Skeletal muscle cell (primary cell): Measurements from ENCODE around the gene DDAH2.
"Not testable (repeated sequence)": the region's sequence is repeated elsewhere in the genome, so short reads cannot be mapped to it uniquely, and the experiment has no call there.

ENCODE experiments used
- DNase-seq: peaks from one replicate; pipeline ENCODE4 v3.0.0-alpha.2; 2010; ENCODE audit warnings: low read depth
- H3K4me3 ChIP-seq: 2 replicates; pipeline ENCODE4 v1.5.1; 2011; ENCODE audit warnings: low read depth, mild to moderate bottlenecking, control low read depth, low read length, moderate library complexity

DDAH2 gene

DNA sequence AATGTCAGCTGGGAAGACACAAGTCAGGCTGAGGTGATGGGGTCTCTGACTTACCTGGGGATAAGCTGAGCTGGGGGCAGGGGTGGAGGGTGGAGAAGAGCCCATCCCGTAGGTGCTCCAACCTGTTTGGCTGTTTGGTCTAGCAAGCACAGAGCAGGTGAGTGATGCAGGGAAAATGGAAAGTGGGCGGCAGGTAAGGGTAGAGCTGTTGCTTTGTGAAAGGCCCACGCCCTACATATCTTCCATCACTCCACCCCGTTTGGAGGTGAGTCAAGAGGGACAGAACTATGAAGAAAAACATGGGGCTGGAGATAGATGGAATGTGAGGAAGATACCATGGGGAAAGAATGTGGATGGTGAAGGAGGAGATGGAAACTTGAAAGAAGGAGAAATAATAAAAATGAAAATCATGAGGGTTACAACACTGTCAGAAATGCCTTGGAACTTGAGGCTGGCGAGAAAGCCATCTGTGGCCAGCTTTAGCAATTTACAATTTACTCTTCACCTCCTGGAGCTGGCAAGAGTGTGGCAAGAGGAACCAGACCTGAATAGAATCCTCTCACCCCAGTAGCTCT lies 8.8 kb downstream of the DDAH2 start:
- H3K4me3 ChIP-seq = no peak overlapping the region

DNA sequence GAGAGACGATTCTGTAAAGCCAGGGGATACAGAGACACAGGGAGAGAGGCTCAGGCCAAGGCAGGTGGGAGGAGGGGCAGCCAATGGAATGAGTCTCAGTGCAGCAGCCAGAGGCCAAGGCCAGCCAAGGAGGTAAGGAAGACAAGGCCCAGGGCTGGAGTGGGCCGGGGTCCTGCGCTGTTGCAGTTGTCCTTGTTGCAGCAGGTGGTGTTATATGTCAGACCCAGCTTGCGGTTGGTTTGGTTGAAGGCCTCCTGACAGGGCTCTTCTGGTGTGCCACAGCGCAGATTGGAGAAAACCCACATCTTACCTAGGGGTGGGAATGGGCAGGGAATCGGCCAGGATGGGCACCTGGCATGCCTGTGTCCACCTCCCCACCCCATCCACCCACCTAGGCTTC lies 10.1 kb downstream of the DDAH2 start:
- DNase-seq = no peak
- H3K4me3 ChIP-seq = no peak overlapping the region

More for the DNA sequence above, 8.8 kb downstream of the DDAH2 start:
- DNase-seq = no peak

DNA sequence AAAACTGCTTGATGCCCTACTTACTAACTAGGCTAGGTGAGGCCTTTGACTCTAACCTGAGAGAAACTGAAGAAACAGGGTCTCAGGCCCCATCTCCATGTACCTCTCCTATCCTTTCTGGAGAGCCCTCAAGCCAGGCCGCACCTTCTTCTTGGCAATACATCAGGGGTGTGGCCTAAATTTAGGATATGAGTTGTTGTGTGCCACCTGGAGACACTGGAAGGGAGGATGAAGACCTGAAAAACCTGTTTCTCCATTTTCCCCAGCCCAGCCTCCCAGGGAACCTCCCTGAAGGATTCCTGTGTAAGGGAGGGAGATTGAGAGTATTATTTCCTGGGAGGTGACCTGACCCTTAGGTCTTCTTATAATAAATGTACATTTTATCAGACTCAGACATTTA lies 10.8 kb downstream of the DDAH2 start:
- no peak overlapping the region for H3K4me3 ChIP-seq
- no peak for DNase-seq

DNA sequence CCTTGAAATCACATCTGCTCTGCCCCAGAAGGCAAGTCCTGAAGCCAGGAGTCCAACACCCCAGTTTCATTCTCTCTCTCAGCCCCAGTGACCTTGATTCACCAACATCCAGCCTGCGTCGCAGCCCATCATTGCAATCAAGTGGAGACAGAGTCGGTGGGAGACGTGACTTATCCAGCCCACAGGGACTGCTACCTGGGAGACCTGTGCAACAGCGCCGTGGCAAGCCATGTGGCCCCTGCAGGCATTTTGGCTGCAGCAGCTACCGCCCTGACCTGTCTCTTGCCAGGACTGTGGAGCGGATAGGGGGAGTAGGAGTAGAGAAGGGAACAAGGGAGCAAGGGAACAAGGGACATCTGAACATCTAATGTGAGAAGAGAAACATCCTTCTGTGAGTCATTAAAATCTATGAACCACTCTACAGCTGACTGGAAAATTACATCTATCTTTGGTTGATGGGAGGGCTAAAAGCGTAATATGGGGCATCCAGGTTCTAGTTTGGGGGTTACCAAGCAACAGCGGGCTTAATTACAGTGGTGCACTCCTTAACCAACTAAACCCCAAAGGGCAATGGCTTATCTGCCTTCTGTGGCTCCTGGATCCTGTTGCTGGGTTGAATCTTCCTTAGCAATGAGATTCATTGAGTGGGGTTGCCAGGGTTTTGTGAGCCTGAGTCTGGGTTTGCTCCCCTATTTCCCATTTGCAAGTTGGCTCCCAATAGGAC lies 11.4 kb downstream of the DDAH2 start:
- H3K4me3 ChIP-seq = no peak overlapping the region
- DNase-seq = no peak

DNA sequence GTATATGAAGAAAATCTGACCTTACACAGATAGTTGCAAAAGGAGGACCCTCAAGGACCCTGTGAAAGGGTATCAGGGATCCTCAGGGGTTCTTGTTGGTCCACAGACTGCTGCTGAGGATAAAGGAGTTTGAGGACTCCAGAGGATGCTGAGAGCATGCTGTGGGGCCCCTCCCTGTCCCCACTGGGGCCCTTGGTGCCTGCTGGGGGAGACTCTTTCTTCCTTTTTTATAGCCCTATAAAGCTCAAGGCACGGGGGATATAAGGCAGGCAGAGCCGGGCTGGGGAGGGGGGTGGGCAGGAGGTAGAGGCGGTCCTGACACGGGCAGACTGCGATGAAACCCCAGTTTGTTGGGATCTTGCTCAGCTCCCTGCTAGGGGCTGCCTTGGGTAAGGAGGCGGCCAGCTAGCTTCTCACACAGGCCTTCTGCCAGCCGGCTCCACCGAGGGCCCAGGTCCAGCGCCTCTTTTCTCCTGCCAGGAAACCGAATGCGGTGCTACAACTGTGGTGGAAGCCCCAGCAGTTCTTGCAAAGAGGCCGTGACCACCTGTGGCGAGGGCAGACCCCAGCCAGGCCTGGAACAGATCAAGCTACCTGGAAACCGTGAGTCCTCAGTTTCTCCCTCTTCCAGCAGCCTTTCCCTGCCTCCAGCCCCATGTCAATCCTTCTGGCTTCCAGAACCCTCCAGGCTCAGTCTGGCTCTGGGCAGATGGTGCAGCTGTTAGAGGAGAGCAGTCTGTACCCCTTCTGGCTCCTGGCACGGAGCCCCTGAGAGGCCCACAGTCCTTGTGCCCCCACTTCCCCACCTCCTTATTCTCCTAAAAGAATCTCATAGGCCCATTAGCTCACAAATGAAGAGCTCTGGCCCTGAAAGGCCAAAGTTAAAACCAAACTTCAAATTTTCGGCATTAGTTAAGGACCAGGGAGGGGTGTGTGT lies 13.8 kb downstream of the DDAH2 start, which contains the start of gene LY6G6D:
Gene LY6G6D, plus strand, starts transcription at position 327 of the 937 bp plus-strand sequence. Its CDS starts 8 bp downstream, at position 335.
- DNase-seq = no peak
- H3K4me3 ChIP-seq = no peak within 1 kb of the TSS

DNA sequence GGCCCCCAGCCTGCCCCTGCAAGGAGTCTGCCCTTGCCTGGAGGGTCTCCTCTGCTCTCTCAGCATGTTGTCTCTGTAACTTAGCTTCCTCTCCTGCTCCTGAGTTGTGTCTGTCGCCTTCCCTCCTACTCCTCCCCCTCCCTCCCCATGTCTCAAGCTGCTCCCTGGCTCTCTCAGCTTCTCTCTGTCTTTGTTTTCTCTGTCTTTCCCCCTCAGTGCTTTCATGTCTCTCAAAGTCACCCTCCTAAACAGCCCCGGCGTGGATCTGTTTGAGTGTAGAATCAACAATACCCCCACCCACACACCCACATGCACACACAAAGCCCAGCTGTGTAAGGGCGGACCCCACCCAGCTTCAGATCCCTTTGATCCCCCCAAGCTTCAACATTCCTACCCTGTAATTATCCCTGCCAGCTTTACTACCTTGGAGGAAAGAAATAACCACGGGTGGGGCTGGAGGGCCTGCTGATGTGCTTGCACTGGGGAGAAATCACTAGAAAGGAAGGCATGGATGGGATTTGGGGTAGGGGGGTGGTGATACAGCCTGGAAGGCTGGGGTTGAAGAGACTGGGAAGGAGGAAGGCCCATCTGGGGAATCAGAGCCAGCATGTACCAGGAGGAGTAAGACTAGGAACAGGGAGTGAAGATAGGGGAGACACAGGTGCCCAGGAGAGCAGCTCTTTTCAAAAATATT lies 15.0 kb downstream of the DDAH2 start:
- no peak for DNase-seq
- H3K4me3 ChIP-seq = no peak overlapping the region

DNA sequence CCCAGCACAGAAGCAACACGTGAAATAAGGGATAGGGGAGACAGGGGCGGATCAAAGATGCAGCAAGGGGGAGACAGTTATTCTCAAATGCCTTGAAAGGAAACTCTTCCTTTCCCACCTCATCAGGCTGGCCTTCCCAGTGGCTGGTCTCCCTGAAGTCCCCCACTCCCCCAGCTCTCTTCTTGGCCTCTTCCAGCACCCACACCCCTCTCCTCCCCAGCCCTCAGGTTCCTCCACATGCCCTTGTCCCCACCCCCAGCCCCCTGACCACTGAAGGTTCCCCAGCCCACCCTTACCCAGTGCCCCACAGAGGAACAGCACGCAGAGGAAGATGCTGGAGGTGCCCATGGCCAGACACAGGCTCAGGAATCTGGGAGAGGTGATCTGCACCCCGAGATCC lies 15.6 kb downstream of the DDAH2 start:
- no peak overlapping the region for H3K4me3 ChIP-seq
- no peak for DNase-seq

DNA sequence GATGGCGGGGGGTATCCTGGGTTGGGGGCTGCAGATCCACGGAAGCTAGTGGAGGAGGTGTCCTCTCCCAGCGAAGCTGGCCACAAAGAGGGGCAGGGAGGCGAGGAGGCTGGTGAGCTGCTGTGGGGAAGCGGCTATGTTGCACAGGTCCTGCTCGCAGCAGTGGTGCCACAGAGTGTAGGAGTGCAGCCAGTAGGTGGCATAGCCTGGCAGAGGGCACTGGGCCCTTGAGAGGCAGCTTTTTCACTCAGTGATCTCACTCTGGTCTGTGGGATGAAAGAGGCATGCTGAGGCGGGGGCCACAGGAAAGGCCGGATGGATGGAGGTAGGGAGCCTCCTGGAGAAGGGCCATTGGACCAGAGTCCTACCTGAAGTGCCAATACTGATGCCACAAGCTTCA lies 16.8 kb downstream of the DDAH2 start:
- no peak for DNase-seq
- no peak overlapping the region for H3K4me3 ChIP-seq

DNA sequence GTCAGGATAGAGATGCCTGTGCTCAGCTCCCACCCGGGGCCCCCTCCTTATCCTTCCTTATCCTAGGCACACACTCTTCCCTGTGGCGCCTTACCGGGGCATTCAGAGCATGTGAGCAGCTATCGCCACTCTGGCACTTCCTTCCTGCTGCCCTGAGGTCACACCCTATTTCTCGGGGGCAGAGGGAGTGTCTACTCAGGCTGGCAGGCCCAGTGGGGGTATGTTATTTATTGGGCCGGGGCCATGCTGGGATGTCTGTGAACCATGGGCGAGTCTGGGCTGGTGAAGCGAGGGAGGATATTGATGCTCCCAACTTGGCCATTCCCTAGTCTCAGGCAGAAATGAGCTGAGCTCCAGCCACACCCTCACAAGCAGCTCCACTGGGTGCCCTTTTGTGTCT lies 17.9 kb downstream of the DDAH2 start:
- no peak overlapping the region for H3K4me3 ChIP-seq
- DNase-seq = no peak

DNA sequence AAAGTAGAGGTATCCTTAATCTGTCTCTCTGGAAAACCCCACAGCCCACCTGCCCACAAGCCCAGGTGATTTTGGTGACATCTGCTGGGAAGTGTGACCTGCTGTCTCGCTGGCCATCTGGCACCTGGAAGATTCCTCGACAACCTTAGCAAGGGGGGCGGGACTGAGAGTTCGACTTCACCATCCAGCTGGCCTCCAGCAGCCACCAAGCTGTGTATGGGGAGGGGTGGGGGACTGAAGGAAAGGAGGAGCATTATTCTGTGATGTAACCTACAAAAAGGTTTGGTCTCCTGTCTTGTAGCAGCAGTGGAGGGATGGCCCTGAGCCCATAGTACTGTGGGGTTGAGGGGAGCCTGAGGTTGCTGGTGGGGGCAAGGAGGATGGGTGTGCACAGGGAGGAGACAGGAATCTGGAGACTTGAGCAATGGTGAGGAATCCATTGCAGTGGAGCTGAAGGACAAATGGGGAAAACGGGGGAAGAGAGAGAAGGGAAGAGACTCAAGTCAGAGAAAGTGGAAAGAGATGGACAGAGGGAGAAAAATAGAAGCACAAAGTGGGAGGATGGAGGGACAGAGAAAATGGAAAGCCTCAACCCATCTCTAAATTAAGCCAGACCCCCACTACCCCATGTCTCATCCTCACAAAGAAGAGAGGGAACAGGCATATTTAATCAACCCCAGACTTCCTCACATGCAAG lies 18.4 kb downstream of the DDAH2 start:
- H3K4me3 ChIP-seq = no peak overlapping the region
- no peak for DNase-seq

DNA sequence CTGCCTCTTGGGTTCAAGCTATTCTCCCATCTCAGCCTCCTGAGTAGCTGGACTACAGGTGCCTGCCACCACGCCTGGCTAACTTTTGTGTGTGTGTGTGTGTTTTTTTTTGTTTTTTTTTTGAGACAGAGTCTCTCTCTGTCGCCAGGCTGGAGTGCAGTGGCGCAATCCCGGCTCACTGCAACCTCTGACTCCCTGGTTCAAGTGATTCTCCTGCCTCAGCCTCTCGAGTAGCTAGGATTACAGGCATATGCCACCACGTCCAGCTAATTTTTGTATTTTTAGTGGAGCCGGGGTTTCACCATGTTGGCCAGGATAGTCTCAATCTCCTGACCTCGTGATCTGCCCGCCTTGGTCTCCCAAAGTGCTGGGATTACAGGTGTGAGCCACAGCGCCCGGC lies 19.9 kb downstream of the DDAH2 start:
- not testable (repeated sequence) for H3K4me3 ChIP-seq, DNase-seq

DNA sequence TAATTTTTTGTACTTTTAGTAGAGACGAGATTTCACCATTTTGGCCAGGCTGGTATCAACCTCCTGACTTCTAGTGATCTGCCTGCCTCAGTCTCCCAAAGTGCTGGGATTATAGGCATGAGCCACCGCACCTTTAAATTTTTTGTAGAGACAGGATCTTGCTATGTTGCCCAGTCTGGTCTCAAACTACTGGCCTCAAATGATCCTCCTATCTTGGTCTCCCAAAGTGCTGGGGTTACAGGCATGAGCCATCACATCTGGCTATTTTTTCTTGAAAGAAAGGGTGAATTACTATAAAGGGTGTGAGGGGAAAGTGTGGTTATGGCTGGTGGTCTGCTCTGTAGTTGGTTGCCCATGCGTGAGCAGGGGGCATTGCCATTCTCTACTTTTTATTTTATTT lies 20.9 kb downstream of the DDAH2 start:
- no peak for DNase-seq
- no peak overlapping the region for H3K4me3 ChIP-seq

DNA sequence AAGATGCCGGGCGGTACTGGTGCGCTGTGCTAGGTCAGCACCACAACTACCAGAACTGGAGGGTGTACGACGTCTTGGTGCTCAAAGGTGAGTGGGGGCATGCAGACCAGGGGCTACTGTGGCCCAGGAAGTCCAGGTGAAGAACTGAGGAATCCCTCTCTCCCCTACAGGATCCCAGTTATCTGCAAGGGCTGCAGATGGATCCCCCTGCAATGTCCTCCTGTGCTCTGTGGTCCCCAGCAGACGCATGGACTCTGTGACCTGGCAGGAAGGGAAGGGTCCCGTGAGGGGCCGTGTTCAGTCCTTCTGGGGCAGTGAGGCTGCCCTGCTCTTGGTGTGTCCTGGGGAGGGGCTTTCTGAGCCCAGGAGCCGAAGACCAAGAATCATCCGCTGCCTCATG lies 21.4 kb downstream of the DDAH2 start:
- no peak overlapping the region for H3K4me3 ChIP-seq
- no peak for DNase-seq

DNA sequence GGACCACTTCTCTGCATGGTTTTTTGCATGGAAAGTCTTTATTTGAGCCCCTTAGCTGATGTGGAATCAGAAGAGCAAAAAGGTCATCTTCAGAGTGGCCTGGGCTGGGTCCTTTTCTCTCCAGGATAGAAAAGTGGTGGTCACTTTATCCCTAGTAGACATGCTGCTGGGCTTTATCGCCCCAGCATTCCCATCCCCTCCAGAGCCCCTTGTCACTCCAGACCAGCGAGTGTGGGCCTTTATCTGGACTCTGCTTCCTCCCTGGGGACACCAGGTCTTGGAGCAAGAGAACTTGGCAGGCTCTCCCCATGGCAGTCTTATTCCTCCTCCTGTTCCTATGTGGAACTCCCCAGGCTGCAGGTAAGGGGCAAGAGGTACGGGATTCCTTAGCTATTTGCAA lies 22.5 kb downstream of the DDAH2 start, which contains the start of gene LY6G6F:
Gene LY6G6F, plus strand, starts transcription at position 268 of the 400 bp plus-strand sequence. Its CDS starts 41 bp downstream, at position 309.
- DNase-seq = no peak
- no peak within 1 kb of the TSS for H3K4me3 ChIP-seq

DNA sequence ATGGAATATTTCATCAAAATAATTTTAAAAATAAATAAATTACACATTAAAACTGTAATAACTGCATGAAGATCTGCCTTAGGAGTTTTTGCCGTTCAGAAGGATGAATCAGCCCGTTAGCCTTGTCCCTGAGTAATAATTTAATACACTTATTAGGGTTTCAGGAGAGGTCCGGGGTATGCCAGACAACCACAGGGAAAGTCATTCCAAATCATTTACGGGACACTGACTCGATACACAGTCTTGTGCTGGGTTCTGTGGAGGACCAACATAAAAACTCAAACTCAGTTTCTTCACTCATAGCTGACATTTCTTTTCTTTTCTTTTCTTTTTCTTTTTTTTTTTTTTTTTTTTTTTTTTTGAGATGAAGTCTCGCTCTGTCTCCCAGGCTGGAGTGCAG lies 23.2 kb downstream of the DDAH2 start:
- DNase-seq = no peak
- H3K4me3 ChIP-seq = no peak overlapping the region

DNA sequence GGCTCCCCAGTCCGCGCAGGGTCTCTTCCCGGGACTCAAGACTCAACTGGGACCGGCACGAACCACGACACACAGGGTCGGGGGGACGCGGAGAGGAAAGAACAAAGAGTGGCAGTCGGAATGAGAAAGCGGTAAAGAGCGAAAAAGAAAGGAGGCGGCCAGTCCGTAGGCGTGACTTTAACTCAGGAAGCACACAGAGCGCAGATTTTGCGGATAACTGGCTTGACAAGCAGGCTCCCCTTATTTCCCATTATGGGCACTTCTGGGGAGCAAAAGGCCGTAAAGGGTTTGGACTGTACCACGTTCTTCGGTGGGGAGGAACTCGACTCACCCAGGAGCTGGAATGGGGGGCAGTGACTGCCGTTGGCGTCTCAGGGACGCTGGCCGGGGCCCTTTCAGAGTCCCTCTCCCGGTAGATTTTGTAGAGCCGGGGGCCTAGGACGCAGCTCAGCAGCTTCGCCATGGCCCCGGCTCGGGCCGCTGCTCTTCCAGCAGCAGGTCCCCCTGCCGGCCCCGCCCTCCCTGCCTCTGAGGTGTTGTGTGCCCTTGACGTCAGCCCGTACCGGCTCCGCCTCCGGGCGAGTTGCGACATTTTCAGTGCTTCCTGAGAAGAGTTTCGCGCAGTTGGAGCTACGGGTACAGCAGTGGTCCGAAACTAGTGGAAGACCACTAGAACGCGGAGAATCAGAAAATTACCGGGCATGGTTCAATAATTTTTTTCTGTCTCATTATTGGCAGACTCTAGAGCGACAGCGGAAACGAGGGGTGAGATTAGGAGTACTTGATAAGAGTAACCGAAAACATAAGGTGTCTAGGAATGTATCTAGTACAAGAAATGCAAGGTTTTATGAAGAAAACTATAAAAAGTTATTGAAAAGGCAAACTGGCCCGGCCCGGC lies 26.0 kb downstream of the DDAH2 start, which contains the start of gene ABHD16A:
Gene ABHD16A, minus strand, starts transcription at position 506 of the 898 bp plus-strand sequence. Its CDS starts 43 bp downstream, at position 463.
- DNase-seq = peak; percentile 94
- peak within 1 kb of the TSS; percentile 81 for H3K4me3 ChIP-seq

DNA sequence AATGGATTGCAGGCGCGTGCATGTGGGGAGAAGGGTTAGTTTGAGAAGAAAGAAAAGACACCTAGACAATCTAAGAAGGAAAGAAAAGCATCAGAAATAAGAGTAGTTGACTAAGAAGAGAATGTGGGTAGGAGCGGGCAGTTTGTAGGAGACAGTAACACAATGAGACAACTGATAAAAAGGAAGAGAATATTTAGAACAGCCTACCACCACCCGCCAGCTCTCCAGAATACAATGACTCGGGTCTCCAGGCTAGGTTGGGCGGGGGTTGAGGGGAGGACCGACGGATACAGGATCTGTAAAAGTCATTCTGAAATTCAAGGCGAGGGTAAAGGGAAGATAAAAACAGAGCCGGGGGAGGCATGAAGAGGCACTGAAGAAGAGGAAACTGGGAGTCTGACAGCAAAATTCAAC lies 26.7 kb downstream of the DDAH2 start:
- no peak for DNase-seq
- peak overlapping the region; percentile 81 for H3K4me3 ChIP-seq
